Suprapubic skin (tissue), 3 donors: Measurements from ENCODE around the gene LRRC28.

Source experiments
- POLR2AphosphoS5 ChIP-seq, 3 donors: sonication (generic); formaldehyde crosslinking; IDR thresholded peaks; one replicate each; pipeline ENCODE4 v1.6.1; 2017; ENCODE audit warnings: antibody characterized with exemption in 3 of 3
- TF ChIP-seq, protein P1 (sequence below), 2 donors: fragments of 200-600 bp in 1 of 2; fragments of 450-650 bp in 1 of 2; sonication (generic) in 1 of 2; IDR thresholded peaks; one replicate each; pipeline ENCODE4 v1.5.1; 2016 to 2019; ENCODE audit warnings: antibody characterized with exemption in 2 of 2, mild to moderate bottlenecking in 1 of 2, moderate library complexity in 1 of 2

DNA sequence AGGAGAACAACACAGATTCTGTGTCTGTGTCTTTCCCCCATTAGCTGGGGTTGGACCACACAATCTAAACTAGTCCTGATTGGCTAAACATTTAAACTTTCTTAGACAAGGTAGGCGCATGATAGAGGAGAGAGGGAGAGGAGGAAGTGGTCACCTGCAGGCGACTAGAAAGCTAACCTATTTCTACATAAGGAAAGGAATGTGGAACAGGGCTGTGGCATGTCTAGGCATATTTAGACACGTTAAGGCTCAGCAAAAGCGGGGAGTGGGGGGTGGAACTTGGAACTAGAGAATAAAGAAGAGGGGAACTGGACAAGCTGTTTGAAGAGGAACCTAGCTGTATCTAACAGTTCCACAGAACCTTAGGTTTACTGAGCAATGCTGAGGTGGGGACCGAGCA is 12.8 kb downstream of the LRRC28 start:
- TF ChIP-seq, protein P1, sequence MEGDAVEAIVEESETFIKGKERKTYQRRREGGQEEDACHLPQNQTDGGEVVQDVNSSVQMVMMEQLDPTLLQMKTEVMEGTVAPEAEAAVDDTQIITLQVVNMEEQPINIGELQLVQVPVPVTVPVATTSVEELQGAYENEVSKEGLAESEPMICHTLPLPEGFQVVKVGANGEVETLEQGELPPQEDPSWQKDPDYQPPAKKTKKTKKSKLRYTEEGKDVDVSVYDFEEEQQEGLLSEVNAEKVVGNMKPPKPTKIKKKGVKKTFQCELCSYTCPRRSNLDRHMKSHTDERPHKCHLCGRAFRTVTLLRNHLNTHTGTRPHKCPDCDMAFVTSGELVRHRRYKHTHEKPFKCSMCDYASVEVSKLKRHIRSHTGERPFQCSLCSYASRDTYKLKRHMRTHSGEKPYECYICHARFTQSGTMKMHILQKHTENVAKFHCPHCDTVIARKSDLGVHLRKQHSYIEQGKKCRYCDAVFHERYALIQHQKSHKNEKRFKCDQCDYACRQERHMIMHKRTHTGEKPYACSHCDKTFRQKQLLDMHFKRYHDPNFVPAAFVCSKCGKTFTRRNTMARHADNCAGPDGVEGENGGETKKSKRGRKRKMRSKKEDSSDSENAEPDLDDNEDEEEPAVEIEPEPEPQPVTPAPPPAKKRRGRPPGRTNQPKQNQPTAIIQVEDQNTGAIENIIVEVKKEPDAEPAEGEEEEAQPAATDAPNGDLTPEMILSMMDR (IDR thresholded peaks at IDR 0.05): no peak
- no peak for TF ChIP-seq POLR2AphosphoS5 (IDR thresholded peaks at IDR 0.05)
